Measurements from ENCODE around the gene HSPA12B. TPM values are rescaled to one million over a fixed set of nuclear protein-coding genes. Genes with fewer than 3 reads are reported as not detected.

Gene HSPA12B
- total RNA-seq, 1 experiment from 2014 or later = 0.21 TPM

- Histone ChIP-seq H3K4me3 (ENCODE audit: low read depth in 2 of 2, low read length in 2 of 2) (peak overlapping the region; percentile 65 to 75), H3K9me3 (ENCODE audit: control insufficient read depth, insufficient read depth, low read depth, low read length) (no peaks in the 10 kb centered on the region), H3K27me3 (ENCODE audit: control insufficient read depth, insufficient read depth, low read length) (no peaks in the 10 kb centered on the region), H3K36me3 (ENCODE audit: control insufficient read depth, insufficient read depth, low read length) (no peaks in the 10 kb centered on the region), H3K4me1 (ENCODE audit: control insufficient read depth, insufficient read depth, low read length) (peaks cover 21% of the 10 kb centered on the region), H3K27ac (ENCODE audit: low read length) (peak overlapping the region; percentile 87)
- intact Hi-C loops (cut with micrococcal nuclease; ENCODE audit: unreplicated experiment) = no loop called here
- POLR2A ChIA-PET = no interaction called here
- TF ChIP-seq TCF7L2 (IDR thresholded peaks at IDR 0.05; ENCODE audit: low read depth, low read length) (no peak), POLR2AphosphoS5 (IDR thresholded peaks at IDR 0.05; ENCODE audit: low read depth, low read length) (peak; percentile 30; the same call in 1 of the 2 replicates), REST (IDR thresholded peaks at IDR 0.05; ENCODE audit: insufficient read depth in 1 of 2, low read depth in 2 of 2, low read length in 1 of 2) (peak in 1 of 2 experiments; percentile 54; a peak in 3 of 4 replicates)
- in situ Hi-C loops (cut with HindIII; ENCODE audit: low pct_unique_long_range_greater_than_20kb, low sequenced_read_pairs) = no loop called here
- BruUV-seq (replicated peaks) = TSS peak; percentile 100
- ATAC-seq = no peak
- CTCF ChIA-PET = interaction anchor here (1.0 kb wide), 1 partner anchor 73 kb away, joined by 3 read pairs; no protein-coding TSS in a partner anchor
- DNase-seq (ENCODE audit: low read depth, low spot score) = no peak
Measured at GRCh38 chr20:3784216-3784853, 51.9 kb downstream of the HSPA12B start.

- DNase-seq (ENCODE audit: low read depth, low spot score) = no peak
- H3K36me3 ChIP-seq (ENCODE audit: control insufficient read depth, insufficient read depth, low read length) = no peaks in the 10 kb centered on the region
- in situ Hi-C loops (cut with HindIII; ENCODE audit: low pct_unique_long_range_greater_than_20kb, low sequenced_read_pairs) (no loop called here), intact Hi-C loops (cut with micrococcal nuclease; ENCODE audit: unreplicated experiment) (no loop called here)
- TF ChIP-seq TCF7L2 (IDR thresholded peaks at IDR 0.05; ENCODE audit: low read depth, low read length) (no peak), POLR2AphosphoS5 (IDR thresholded peaks at IDR 0.05; ENCODE audit: low read depth, low read length) (0 out of 2 replicates have a peak, but pooled peaks have one; percentile 26), REST (IDR thresholded peaks at IDR 0.05; ENCODE audit: insufficient read depth in 1 of 2, low read depth in 2 of 2, low read length in 1 of 2) (no peak), CTCF (IDR thresholded peaks at IDR 0.05) (no peak)
- no peaks in the 10 kb centered on the region for H3K27me3 ChIP-seq (ENCODE audit: control insufficient read depth, insufficient read depth, low read length)
- peak overlapping the region; percentile 65 to 75 for H3K4me3 ChIP-seq (ENCODE audit: low read depth in 2 of 2, low read length in 2 of 2)
- no peaks in the 10 kb centered on the region for H3K9me3 ChIP-seq (ENCODE audit: control insufficient read depth, insufficient read depth, low read depth, low read length)
- POLR2A ChIA-PET = interaction anchor here (0.6 kb wide), 1 partner anchor 33 kb away, joined by 11 read pairs; no protein-coding TSS in a partner anchor
- BruUV-seq (replicated peaks) = no TSS peak
- ATAC-seq = no peak
- H3K27ac ChIP-seq (ENCODE audit: low read length) = peak overlapping the region; percentile 87
- H3K4me1 ChIP-seq (ENCODE audit: control insufficient read depth, insufficient read depth, low read length) = peaks cover 21% of the 10 kb centered on the region
- CTCF ChIA-PET = interaction anchor here (0.6 to 1.0 kb wide), 3 partner anchors 74 to 764 kb away, joined by 3 to 9 read pairs (median 9); no protein-coding TSS in a partner anchor
Measured at GRCh38 chr20:3784863-3785239, 52.4 kb downstream of the HSPA12B start.
